Body of pancreas (tissue), 4 donors: Measurements from ENCODE around the gene NRDE2. TPM values are rescaled to one million over a fixed set of nuclear protein-coding genes. Genes with fewer than 3 reads are reported as not detected.

Experiments
- ATAC-seq: fragments of 150-250 bp; one replicate; pipeline ENCODE4 v1.9.1; 2016
- DNase-seq, 4 donors: peaks; one replicate each; pipeline ENCODE4 v3.0.0-alpha.2; 2019
- H3K27ac ChIP-seq, 4 donors: fragments of 200-600 bp; sonication (generic); 1 replicate in 3 of 4; 2 replicates in 1 of 4; pipeline versions ENCODE4 v1.5.1 to v1.6.1; 2016 to 2019; ENCODE audit warnings: mild to moderate bottlenecking in 1 of 4, mixed read lengths in 1 of 4, moderate library complexity in 1 of 4
- H3K27me3 ChIP-seq, 2 donors: fragments of 200-600 bp; sonication (generic); one replicate each; pipeline ENCODE4 v1.6.0; 2016; ENCODE audit warnings: mild to moderate bottlenecking in 1 of 2
- H3K36me3 ChIP-seq, 2 donors: fragments of 200-600 bp; sonication (generic); replicated peaks in 1 of 2; 2 replicates each; pipeline ENCODE4 v1.5.1; 2016; ENCODE audit warnings: low read depth in 2 of 2; ENCODE audit not compliant: insufficient read depth in 1 of 2
- H3K4me1 ChIP-seq: fragments of 200-600 bp; sonication (generic); one replicate; pipeline ENCODE4 v1.6.0; 2016
- H3K4me3 ChIP-seq, 2 donors: fragments of 200-600 bp; sonication (generic); 1 replicate in 1 of 2; 2 replicates in 1 of 2; pipeline ENCODE4 v1.5.1; 2016 to 2019
- H3K9me3 ChIP-seq, 3 donors: fragments of 200-600 bp; sonication (generic); 1 replicate in 2 of 3; 2 replicates in 1 of 3; pipeline ENCODE4 v1.5.1; 2016
- POLR2A ChIP-seq, 3 donors: fragments of 450-650 bp; IDR thresholded peaks; one replicate each; pipeline ENCODE4 v1.6.1; 2016; ENCODE audit warnings: antibody characterized with exemption in 3 of 3, mild to moderate bottlenecking in 2 of 3
- WGBS, 2 donors: methylation state at CpG; one replicate each; pipeline ENCODE4 v1.1.5; 2017; 5-methylcytosine and 5-hydroxymethylcytosine counted together
- intact Hi-C: fragments of 100-400 bp; cut with DNase I; formaldehyde crosslinking; loops from one replicate; pipeline ENCODE4 v1.15.1; 2023
- total RNA-seq, 2 donors: library from RNA; depleted of rRNA; stranded (reverse); fragments of >200 nt; gene quantifications; one replicate each; pipeline ENCODE4 v1.1.0, GENCODE V29; 2016
- TF ChIP-seq, protein P1 (sequence below), 7 experiments: fragments of 450-650 bp in 4 of 7; fragments of 200-600 bp in 3 of 7; sonication (generic) in 3 of 7; IDR thresholded peaks; one replicate each; pipeline ENCODE4 v1.5.1; 2016 to 2019; ENCODE audit warnings: antibody characterized with exemption in 7 of 7

NRDE2 gene, protein sequence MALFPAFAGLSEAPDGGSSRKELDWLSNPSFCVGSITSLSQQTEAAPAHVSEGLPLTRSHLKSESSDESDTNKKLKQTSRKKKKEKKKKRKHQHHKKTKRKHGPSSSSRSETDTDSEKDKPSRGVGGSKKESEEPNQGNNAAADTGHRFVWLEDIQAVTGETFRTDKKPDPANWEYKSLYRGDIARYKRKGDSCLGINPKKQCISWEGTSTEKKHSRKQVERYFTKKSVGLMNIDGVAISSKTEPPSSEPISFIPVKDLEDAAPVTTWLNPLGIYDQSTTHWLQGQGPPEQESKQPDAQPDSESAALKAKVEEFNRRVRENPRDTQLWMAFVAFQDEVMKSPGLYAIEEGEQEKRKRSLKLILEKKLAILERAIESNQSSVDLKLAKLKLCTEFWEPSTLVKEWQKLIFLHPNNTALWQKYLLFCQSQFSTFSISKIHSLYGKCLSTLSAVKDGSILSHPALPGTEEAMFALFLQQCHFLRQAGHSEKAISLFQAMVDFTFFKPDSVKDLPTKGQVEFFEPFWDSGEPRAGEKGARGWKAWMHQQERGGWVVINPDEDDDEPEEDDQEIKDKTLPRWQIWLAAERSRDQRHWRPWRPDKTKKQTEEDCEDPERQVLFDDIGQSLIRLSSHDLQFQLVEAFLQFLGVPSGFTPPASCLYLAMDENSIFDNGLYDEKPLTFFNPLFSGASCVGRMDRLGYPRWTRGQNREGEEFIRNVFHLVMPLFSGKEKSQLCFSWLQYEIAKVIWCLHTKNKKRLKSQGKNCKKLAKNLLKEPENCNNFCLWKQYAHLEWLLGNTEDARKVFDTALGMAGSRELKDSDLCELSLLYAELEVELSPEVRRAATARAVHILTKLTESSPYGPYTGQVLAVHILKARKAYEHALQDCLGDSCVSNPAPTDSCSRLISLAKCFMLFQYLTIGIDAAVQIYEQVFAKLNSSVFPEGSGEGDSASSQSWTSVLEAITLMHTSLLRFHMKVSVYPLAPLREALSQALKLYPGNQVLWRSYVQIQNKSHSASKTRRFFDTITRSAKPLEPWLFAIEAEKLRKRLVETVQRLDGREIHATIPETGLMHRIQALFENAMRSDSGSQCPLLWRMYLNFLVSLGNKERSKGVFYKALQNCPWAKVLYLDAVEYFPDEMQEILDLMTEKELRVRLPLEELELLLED
- 10 to 100 TPM; 11.7 to 65.6 TPM for total RNA-seq

DNA sequence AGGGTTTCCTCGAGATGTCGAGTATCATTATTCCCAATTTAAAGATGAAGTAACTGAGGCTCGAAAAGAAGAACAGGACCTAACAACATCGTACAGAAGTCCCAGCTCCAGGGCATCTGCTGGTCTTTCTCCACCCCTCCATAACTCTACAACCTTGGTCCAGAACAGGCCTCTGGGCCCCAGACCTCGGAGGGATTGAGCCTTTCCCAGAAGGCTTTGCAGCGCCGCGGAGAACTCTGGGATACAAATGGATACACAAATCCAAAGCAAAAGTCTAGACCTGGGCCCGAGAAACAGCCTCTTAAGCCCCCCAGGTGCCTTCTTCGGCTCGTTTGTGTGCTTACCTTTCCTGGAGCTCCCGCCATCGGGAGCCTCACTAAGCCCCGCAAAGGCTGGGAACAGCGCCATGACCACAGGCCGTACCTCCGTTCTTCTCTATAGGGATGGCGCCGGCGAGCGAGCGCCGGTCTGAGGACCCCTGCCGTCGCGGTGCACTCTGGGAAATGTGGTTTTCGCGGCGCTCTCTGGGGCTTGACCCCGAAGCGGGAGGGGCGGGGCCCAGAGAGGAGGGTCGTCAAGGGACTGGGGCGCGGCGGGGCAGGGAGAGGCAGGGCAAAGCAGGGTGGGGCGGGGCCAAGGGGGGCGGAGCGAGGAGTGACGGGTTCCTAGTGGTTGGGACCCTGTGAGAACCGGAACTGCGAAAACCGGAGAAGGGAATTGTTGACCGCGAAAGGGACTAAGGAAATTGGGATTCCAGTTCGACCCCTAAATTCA is at the start of gene NRDE2:
Gene NRDE2, minus strand, starts transcription at position 445 of the 774 bp plus-strand sequence. Its CDS starts 37 bp downstream, at position 408.
- H3K4me3 ChIP-seq = peak within 1 kb of the TSS; percentile 15 to 70
- TF ChIP-seq, protein P1, sequence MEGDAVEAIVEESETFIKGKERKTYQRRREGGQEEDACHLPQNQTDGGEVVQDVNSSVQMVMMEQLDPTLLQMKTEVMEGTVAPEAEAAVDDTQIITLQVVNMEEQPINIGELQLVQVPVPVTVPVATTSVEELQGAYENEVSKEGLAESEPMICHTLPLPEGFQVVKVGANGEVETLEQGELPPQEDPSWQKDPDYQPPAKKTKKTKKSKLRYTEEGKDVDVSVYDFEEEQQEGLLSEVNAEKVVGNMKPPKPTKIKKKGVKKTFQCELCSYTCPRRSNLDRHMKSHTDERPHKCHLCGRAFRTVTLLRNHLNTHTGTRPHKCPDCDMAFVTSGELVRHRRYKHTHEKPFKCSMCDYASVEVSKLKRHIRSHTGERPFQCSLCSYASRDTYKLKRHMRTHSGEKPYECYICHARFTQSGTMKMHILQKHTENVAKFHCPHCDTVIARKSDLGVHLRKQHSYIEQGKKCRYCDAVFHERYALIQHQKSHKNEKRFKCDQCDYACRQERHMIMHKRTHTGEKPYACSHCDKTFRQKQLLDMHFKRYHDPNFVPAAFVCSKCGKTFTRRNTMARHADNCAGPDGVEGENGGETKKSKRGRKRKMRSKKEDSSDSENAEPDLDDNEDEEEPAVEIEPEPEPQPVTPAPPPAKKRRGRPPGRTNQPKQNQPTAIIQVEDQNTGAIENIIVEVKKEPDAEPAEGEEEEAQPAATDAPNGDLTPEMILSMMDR (IDR thresholded peaks at IDR 0.05) = no peak
- peak in 2 of 3 donors; percentile 67 to 70 for TF ChIP-seq POLR2A (IDR thresholded peaks at IDR 0.05)
- no peaks in the 10 kb centered on the region for H3K27me3 ChIP-seq
- DNase-seq (peak; percentile 99 to 100 (median 100)), ATAC-seq (peak; percentile 99)
- peak within 1 kb of the TSS; percentile 66 to 82 (median 71) for H3K27ac ChIP-seq
- H3K9me3 ChIP-seq = no peaks in the 10 kb centered on the region
- H3K36me3 ChIP-seq = no peaks in the 10 kb centered on the region
- 3 to 12% methylated on average over 15 to 46 of the region's 46 CpGs for WGBS, 2 donors
- intact Hi-C loops = no loop called here
- H3K4me1 ChIP-seq = peaks cover 24% of the 10 kb centered on the region

DNA sequence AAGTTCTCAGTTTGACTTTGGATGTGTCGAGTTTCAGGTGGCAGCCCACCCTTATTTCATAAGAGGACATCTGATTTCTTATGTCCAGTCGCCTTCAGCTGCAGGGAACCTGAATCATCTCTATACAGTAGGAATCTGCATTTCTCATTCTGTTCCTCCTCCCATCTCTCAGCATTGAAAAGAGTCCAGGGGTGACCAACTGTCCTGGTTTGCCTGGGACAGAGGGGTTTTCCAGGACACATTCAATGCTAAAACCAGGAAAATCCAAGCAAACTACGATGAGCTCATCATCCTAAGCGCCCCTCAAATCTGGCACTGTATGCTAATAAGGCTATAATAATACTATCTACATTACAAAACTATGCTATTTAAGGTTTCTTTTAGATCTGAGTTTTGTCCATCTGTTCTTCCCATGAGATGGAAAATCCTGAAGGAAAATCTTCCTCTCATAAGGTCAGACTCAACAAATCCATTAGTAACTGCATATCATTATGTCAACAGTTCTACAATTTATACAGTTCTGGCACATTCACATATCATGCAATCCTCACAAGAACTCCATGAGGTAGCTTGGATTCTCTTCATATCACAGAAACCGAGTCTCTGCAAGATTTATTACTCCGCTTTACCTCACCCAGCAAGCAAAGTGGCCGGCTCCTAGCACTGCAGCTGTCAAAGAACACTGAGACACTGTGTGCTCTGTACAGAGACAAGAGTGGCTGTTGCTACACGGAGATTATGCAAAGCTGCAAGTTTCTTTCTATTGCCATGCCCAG is 49.5 kb upstream of the NRDE2 start:
- peak in 2 of 3 donors; percentile 47 to 51 for TF ChIP-seq POLR2A (IDR thresholded peaks at IDR 0.05)
- TF ChIP-seq, protein P1 (IDR thresholded peaks at IDR 0.05) = peak in 1 of 7 experiments; percentile 6
- no peak overlapping the region for H3K4me3 ChIP-seq
- 46 to 48% methylated on average over 8 of the region's 8 CpGs for WGBS, 2 donors
- DNase-seq (peak; percentile 48 to 68 (median 66)), ATAC-seq (no peak)
- intact Hi-C loops = no loop called here
- peak overlapping the region; percentile 81 to 99 (median 97) for H3K27ac ChIP-seq
- no peaks in the 10 kb centered on the region for H3K9me3 ChIP-seq
- no peaks in the 10 kb centered on the region for H3K27me3 ChIP-seq
- H3K4me1 ChIP-seq = peaks cover 34% of the 10 kb centered on the region
- no peaks in the 10 kb centered on the region for H3K36me3 ChIP-seq

DNA sequence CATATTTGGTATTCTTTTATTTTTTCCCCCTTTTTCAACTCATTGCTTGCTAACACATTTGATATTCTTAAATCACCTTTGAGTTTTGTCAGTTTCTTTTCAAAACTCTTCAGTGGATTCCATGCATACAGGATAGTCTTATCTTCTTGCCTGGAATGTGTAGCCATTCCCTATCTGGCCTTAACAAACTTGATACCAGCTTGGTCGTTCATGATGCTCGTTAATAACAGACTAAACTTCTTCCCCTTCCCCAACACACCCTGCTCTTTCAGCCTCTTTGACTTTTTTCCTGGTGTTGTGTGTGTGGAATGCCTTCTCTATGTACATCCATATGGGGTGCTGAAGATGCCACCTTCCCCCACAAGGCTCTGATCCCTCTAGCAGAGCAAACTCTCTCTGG is 47.4 kb upstream of the NRDE2 start:
- Histone ChIP-seq H3K36me3 (no peaks in the 10 kb centered on the region), H3K27ac (no peak overlapping the region), H3K27me3 (no peaks in the 10 kb centered on the region), H3K9me3 (no peaks in the 10 kb centered on the region), H3K4me1 (peaks cover 24% of the 10 kb centered on the region), H3K4me3 (no peak overlapping the region)
- TF ChIP-seq POLR2A (IDR thresholded peaks at IDR 0.05) = no peak
- TF ChIP-seq, protein P1 (IDR thresholded peaks at IDR 0.05) = no peak
- ATAC-seq (no peak), DNase-seq (no peak)
- 31 to 54% methylated on average over 2 of the region's 2 CpGs for WGBS, 2 donors
- intact Hi-C loops = no loop called here

DNA sequence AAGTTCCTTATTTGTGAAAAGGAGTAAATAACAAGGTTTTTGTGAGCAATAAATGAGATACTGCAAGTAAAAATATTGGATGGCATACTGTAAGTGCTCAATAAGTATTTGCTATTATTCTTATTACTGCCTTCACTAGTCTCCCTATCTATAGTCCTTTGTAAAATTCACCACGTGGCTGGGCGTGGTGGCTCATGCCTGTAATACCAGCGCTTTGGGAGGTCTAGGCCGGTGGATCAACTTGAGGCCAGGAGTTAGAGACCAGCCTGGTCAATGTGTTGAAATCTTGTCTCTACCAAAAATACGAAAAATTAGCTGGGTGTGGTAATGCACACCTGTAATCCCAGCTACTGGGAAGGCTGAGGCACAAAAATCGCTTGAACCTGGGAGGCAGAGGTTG is 46.5 kb upstream of the NRDE2 start:
- ATAC-seq = no peak
- H3K4me3 ChIP-seq = no peak overlapping the region
- H3K4me1 ChIP-seq = peaks cover 16% of the 10 kb centered on the region
- H3K9me3 ChIP-seq = no peaks in the 10 kb centered on the region
- no peaks in the 10 kb centered on the region for H3K36me3 ChIP-seq
- WGBS, 2 donors = 83 to 87% methylated on average over 6 of the region's 6 CpGs
- intact Hi-C loops = no loop called here
- TF ChIP-seq, protein P1 (IDR thresholded peaks at IDR 0.05) = no peak
- TF ChIP-seq POLR2A (IDR thresholded peaks at IDR 0.05) = no peak
- no peak overlapping the region for H3K27ac ChIP-seq
- H3K27me3 ChIP-seq = no peaks in the 10 kb centered on the region
- DNase-seq = no peak
